Hepatocyte (in vitro differentiated cells): ENCODE measurements around the gene ATXN3L. TPM values are rescaled to one million over a fixed set of nuclear protein-coding genes. Genes with fewer than 3 reads are reported as not detected.

ENCODE experiments used
- DNase-seq: peaks from one replicate; pipeline ENCODE4 v3.0.0-alpha.2; 2016; ENCODE audit warnings: low spot score
- H2AFZ ChIP-seq: fragments of 200-600 bp; sonication (generic); 2 replicates; pipeline ENCODE4 v1.6.0; 2016; ENCODE audit warnings: antibody characterized with exemption, mild to moderate bottlenecking
- H3K27ac ChIP-seq: fragments of 200-600 bp; sonication (generic); 2 replicates; pipeline ENCODE4 v1.5.1; 2016; ENCODE audit warnings: mild to moderate bottlenecking
- H3K27me3 ChIP-seq: fragments of 200-600 bp; sonication (generic); 2 replicates; pipeline ENCODE4 v1.6.1; 2016
- H3K36me3 ChIP-seq: fragments of 200-600 bp; sonication (generic); replicated peaks from 2 replicates; pipeline ENCODE4 v1.5.1; 2016; ENCODE audit warnings: low read depth; ENCODE audit not compliant: insufficient read depth
- H3K4me1 ChIP-seq: fragments of 200-600 bp; sonication (generic); 2 replicates; pipeline ENCODE4 v1.5.1; 2016; ENCODE audit warnings: mild to moderate bottlenecking, moderate library complexity; ENCODE audit not compliant: insufficient read depth
- H3K4me2 ChIP-seq: fragments of 200-600 bp; sonication (generic); 2 replicates; pipeline ENCODE4 v1.6.0; 2016
- H3K4me3 ChIP-seq: fragments of 200-600 bp; sonication (generic); 2 replicates; pipeline ENCODE4 v1.5.1; 2016; ENCODE audit warnings: mild to moderate bottlenecking
- H3K79me2 ChIP-seq: fragments of 200-600 bp; sonication (generic); 2 replicates; pipeline ENCODE4 v1.6.0; 2017; ENCODE audit warnings: mild to moderate bottlenecking
- H3K9me2 ChIP-seq: fragments of 200-600 bp; sonication (generic); replicated peaks from 2 replicates; pipeline ENCODE4 v1.6.0; 2017; ENCODE audit warnings: mild to moderate bottlenecking; ENCODE audit not compliant: insufficient read depth
- H3K9me3 ChIP-seq: fragments of 200-600 bp; sonication (generic); 2 replicates; pipeline ENCODE4 v1.5.1; 2016; ENCODE audit warnings: low read depth, mild to moderate bottlenecking
- H4K20me1 ChIP-seq: fragments of 200-600 bp; sonication (generic); 2 replicates; pipeline ENCODE4 v1.6.0; 2016; ENCODE audit warnings: mild to moderate bottlenecking; ENCODE audit not compliant: insufficient read depth, poor library complexity, severe bottlenecking
- EZH2 ChIP-seq: fragments of 200-600 bp; sonication (generic); IDR thresholded peaks from 2 replicates; pipeline ENCODE4 v1.6.1; 2016; ENCODE audit warnings: antibody characterized with exemption, mild to moderate bottlenecking, borderline replicate concordance
- EZH2phosphoT487 ChIP-seq: fragments of 200-600 bp; sonication (generic); IDR thresholded peaks from one replicate; pipeline ENCODE4 v1.6.1; 2018; ENCODE audit warnings: antibody characterized with exemption, mild to moderate bottlenecking, low read depth, moderate library complexity; ENCODE audit not compliant: unreplicated experiment, severe bottlenecking
- WGBS: methylation state at CpG from one replicate; pipeline ENCODE4 v1.1.6; 2016; ENCODE audit warnings: low lambda C conversion rate; ENCODE audit errors: missing lambda C conversion rate; 5-methylcytosine and 5-hydroxymethylcytosine counted together
- polyA plus RNA-seq: library from polyadenylated mRNA; unstranded; fragments of >200 nt; fragmentation: Nextera tagmentation; extraction: Ambion mirVana; gene quantifications from 2 replicates; pipeline ENCODE4 v1.2.1, GENCODE V29; 2016
- total RNA-seq: library from RNA; depleted of rRNA; stranded (reverse); fragments of >200 nt; gene quantifications from 2 replicates; pipeline ENCODE4 v1.2.3, GENCODE V29; 2014
- TF ChIP-seq, protein P1 (sequence below): fragments of 200-600 bp; sonication (generic); IDR thresholded peaks from 2 replicates; pipeline ENCODE4 v1.5.1; 2016; ENCODE audit warnings: antibody characterized with exemption, mild to moderate bottlenecking; ENCODE audit not compliant: poor library complexity

The ATXN3L gene
- total and polyA plus RNA-seq, 2 experiments from 2014 or later: not detected

DNA sequence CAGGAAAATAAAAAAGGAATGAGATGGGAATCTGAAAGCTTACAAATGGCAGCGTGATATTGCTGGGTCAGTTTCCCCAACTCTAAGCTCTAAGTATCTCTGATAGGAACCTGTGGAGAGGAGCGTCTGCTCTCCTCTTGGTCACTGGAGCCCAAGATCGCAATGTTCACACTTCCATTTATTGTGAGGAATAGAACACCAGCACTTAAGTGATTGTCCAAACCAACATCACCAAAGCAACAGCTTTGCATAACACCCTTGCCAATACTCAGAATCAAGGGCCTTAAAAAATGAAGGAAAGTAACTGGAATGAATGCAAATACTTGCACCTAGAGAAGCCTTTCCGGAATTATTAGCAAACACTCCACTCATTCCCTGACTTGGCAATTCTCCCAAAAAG, 46.8 kb upstream of the ATXN3L start:
- 96% methylated on average over 4 of the region's 4 CpGs for WGBS
- H3K9me3 ChIP-seq: no peaks in the 10 kb centered on the region
- no peak overlapping the region for H3K27ac ChIP-seq
- no peaks in the 10 kb centered on the region for H3K36me3 ChIP-seq
- H3K9me2 ChIP-seq: no peaks in the 10 kb centered on the region
- no peak overlapping the region for H3K4me3 ChIP-seq
- H3K27me3 ChIP-seq: no peaks in the 10 kb centered on the region
- no peak overlapping the region for H2AFZ ChIP-seq
- no peak for TF ChIP-seq EZH2
- no peaks in the 10 kb centered on the region for H4K20me1 ChIP-seq
- H3K4me2 ChIP-seq: no peak overlapping the region
- no peaks in the 10 kb centered on the region for H3K79me2 ChIP-seq
- H3K4me1 ChIP-seq: no peaks in the 10 kb centered on the region
- no peak for DNase-seq

DNA sequence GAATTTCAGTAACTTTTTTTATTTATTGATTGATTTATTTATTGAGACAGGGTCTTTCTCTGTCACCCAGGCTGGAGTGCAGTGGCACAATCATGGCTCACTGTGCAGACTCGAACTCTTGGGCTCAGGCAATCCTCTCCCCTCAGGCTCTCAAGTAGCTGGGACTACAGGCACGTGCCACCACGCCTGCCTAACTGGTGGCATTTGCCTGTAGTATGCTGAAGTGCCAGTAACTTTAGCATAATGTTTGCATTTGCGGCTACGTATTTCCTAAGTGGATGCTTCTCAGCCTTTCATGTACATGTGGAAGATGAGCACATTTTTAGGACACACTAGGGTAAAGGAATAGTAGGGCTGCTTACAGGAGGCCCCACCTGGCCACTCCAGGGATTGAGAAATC, 45.3 kb upstream of the ATXN3L start:
- no peaks in the 10 kb centered on the region for H3K79me2 ChIP-seq
- no peaks in the 10 kb centered on the region for H3K27me3 ChIP-seq
- no peak overlapping the region for H3K4me2 ChIP-seq
- H3K36me3 ChIP-seq: no peaks in the 10 kb centered on the region
- DNase-seq: no peak
- H4K20me1 ChIP-seq: no peaks in the 10 kb centered on the region
- 95% methylated on average over 5 of the region's 5 CpGs for WGBS
- H3K4me1 ChIP-seq: no peaks in the 10 kb centered on the region
- no peaks in the 10 kb centered on the region for H3K9me3 ChIP-seq
- no peak overlapping the region for H2AFZ ChIP-seq
- TF ChIP-seq EZH2: no peak
- TF ChIP-seq, protein P1, sequence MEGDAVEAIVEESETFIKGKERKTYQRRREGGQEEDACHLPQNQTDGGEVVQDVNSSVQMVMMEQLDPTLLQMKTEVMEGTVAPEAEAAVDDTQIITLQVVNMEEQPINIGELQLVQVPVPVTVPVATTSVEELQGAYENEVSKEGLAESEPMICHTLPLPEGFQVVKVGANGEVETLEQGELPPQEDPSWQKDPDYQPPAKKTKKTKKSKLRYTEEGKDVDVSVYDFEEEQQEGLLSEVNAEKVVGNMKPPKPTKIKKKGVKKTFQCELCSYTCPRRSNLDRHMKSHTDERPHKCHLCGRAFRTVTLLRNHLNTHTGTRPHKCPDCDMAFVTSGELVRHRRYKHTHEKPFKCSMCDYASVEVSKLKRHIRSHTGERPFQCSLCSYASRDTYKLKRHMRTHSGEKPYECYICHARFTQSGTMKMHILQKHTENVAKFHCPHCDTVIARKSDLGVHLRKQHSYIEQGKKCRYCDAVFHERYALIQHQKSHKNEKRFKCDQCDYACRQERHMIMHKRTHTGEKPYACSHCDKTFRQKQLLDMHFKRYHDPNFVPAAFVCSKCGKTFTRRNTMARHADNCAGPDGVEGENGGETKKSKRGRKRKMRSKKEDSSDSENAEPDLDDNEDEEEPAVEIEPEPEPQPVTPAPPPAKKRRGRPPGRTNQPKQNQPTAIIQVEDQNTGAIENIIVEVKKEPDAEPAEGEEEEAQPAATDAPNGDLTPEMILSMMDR: no peak
- no peak for TF ChIP-seq EZH2phosphoT487
- H3K27ac ChIP-seq: no peak overlapping the region
- no peaks in the 10 kb centered on the region for H3K9me2 ChIP-seq
- no peak overlapping the region for H3K4me3 ChIP-seq

DNA sequence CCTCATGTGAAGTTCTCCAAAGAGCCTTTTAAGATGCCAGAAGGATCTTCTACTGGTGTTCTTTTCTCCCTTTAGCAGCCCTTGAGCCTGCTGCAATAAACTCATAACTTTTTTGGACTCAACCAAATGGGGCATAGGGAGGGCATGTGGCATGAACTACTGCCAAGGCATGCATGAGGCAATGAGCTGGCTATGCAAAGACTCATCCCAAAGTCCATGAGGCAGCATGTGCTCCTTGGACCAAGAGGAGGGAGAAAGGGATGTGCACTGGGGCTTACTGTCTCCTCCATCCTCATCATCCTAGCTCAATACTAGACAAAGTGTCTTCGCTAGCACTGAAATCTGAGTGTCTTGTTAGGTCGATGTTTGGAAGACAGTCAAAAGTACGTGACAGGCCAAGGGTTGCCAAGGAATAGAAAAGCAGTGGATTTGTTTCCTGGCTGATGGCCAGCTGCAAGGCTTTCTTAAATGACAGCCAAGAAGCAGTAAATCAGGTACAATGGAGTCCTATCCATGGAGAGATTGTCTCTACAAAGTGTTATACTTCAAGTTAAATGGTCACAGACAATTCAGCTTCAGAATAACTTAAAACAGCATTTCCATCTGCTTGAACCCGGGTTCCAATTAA, 44.5 kb upstream of the ATXN3L start:
- H3K27ac ChIP-seq: no peak overlapping the region
- 71% methylated on average over 4 of the region's 4 CpGs for WGBS
- H2AFZ ChIP-seq: no peak overlapping the region
- no peaks in the 10 kb centered on the region for H4K20me1 ChIP-seq
- TF ChIP-seq, protein P1: no peak
- TF ChIP-seq EZH2phosphoT487 (no peak), EZH2 (no peak)
- H3K9me2 ChIP-seq: no peaks in the 10 kb centered on the region
- H3K4me2 ChIP-seq: no peak overlapping the region
- no peaks in the 10 kb centered on the region for H3K9me3 ChIP-seq
- no peak overlapping the region for H3K4me3 ChIP-seq
- H3K27me3 ChIP-seq: no peaks in the 10 kb centered on the region
- H3K4me1 ChIP-seq: no peaks in the 10 kb centered on the region
- H3K79me2 ChIP-seq: no peaks in the 10 kb centered on the region
- H3K36me3 ChIP-seq: no peaks in the 10 kb centered on the region
- no peak for DNase-seq

DNA sequence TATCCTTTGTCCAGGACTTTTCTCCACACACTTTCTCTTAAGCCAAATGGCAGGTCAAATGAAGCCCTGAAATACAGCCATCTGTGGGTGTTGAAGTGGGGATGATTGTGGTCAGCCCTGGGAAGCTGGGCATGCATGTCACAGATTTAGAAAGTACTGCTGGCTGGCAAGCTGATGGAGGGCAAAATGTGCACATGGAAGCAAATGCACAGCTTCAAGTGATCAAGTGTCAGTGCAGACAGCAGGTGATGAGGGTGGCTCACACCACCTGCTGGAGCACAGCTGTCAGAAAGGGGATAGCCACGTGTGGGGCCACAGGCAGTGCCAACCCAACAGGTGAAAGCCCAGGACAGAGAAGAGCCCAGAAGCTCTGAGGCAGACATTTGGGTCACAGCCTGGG, 40.3 kb upstream of the ATXN3L start:
- no peaks in the 10 kb centered on the region for H3K79me2 ChIP-seq
- no peak overlapping the region for H3K4me2 ChIP-seq
- no peaks in the 10 kb centered on the region for H3K27me3 ChIP-seq
- H4K20me1 ChIP-seq: no peaks in the 10 kb centered on the region
- H3K4me1 ChIP-seq: no peaks in the 10 kb centered on the region
- 33% methylated on average over 1 of the region's 1 CpG for WGBS
- H3K27ac ChIP-seq: no peak overlapping the region
- no peak overlapping the region for H3K4me3 ChIP-seq
- DNase-seq: no peak
- no peak overlapping the region for H2AFZ ChIP-seq
- no peaks in the 10 kb centered on the region for H3K9me2 ChIP-seq
- H3K9me3 ChIP-seq: no peaks in the 10 kb centered on the region
- H3K36me3 ChIP-seq: no peaks in the 10 kb centered on the region
- TF ChIP-seq EZH2phosphoT487 (no peak), EZH2 (no peak)
- TF ChIP-seq, protein P1: no peak
